ENCODE data around the gene SEMA7A.
"Not testable (repeated sequence)": the region's sequence is repeated elsewhere in the genome, so short reads cannot be mapped to it uniquely, and the experiment has no call there.

SEMA7A gene, protein sequence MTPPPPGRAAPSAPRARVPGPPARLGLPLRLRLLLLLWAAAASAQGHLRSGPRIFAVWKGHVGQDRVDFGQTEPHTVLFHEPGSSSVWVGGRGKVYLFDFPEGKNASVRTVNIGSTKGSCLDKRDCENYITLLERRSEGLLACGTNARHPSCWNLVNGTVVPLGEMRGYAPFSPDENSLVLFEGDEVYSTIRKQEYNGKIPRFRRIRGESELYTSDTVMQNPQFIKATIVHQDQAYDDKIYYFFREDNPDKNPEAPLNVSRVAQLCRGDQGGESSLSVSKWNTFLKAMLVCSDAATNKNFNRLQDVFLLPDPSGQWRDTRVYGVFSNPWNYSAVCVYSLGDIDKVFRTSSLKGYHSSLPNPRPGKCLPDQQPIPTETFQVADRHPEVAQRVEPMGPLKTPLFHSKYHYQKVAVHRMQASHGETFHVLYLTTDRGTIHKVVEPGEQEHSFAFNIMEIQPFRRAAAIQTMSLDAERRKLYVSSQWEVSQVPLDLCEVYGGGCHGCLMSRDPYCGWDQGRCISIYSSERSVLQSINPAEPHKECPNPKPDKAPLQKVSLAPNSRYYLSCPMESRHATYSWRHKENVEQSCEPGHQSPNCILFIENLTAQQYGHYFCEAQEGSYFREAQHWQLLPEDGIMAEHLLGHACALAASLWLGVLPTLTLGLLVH

DNA sequence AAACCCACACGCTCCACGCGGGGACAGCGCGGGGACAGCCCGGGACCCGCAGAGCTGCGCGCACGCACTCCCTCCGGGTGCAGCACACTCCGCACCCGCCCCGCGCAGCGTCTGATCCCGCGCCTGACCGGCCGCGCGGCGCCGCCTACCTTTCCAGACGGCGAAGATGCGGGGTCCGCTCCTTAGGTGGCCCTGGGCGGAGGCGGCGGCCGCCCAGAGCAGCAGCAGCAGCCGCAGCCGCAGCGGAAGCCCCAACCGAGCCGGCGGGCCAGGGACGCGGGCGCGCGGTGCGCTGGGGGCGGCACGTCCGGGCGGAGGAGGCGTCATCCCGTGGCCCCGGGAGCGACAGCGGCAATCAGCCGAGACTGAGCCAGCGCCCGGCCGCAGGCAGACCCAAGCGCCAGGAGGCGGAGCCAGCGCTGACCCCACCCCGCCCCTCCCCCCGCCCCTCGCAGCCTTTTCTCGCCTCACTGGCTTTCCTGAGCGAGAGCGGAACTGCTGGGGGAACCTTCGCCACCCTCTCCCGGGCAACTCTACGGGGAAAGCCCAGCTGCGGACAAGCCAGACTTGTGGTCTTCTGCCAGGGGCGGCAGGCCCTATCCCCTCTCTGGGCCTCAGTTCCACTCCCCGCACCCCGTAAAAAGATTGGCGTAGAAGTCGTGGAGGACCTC, at the start of gene SEMA7A:
Gene SEMA7A, minus strand, starts transcription at position 367 of the 671 bp plus-strand sequence. Its CDS starts 40 bp downstream, at position 327.
- peak; percentile 49 for DNase-seq

DNA sequence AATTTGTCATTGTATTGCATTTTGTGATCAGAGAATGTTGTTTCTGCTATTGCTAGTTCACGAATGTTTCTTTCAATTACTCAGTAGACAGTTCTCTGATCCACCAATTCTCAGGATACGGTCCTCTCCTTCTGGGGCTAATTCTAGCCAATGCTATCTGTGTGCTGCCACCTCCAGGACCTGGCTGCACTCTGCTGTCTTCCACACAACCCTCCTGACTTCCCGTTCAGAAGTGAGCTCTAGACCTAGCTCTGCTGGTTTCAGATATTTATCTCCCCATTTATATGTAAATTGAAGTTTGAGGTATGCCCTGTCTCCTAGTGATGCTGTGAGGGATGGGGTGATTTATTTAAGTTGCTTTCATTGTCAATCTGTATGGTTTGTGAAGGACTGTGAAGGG, 48.9 kb upstream of the SEMA7A start:
- no peak for DNase-seq

DNA sequence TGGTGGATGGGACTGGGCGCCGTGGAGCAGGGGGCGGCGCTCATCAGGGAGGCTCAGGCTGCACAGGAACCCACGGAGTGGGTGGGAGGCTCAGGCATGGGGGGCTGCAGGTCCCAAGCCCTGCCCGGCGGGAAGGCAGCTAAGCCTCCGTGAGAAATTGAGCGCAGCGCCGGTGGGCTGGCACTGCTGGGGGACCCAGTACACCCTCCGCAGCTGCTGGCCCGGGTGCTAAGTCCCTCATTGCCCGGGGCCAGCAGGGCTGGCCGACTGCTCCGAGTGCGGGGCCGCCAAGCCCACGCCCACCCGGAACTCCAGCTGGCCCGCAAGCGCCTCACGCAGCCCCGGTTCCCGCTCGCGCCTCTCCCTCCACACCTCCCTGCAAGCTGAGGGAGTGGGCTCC, 46.6 kb upstream of the SEMA7A start:
- DNase-seq, result not testable (repeated sequence)

DNA sequence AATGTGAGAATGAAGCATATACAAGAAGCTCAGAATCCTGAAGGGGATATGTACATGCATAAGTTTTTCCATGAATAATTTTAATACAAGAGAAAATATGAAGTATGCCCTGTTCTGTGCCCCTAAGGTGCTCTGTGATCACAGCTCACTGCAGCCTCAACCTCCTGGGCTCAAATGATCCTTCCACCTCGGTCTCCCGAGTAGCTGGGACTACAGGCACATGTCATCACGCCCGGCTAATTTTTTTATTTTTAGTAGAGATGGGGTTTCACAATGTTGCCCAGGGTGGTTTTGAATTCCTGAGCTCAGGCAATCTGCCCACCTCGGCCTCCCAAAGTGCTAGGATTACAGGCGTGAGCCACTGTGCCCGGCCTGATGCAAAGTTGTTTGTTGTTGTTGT, 37.9 kb upstream of the SEMA7A start:
- not testable (repeated sequence) for DNase-seq

DNA sequence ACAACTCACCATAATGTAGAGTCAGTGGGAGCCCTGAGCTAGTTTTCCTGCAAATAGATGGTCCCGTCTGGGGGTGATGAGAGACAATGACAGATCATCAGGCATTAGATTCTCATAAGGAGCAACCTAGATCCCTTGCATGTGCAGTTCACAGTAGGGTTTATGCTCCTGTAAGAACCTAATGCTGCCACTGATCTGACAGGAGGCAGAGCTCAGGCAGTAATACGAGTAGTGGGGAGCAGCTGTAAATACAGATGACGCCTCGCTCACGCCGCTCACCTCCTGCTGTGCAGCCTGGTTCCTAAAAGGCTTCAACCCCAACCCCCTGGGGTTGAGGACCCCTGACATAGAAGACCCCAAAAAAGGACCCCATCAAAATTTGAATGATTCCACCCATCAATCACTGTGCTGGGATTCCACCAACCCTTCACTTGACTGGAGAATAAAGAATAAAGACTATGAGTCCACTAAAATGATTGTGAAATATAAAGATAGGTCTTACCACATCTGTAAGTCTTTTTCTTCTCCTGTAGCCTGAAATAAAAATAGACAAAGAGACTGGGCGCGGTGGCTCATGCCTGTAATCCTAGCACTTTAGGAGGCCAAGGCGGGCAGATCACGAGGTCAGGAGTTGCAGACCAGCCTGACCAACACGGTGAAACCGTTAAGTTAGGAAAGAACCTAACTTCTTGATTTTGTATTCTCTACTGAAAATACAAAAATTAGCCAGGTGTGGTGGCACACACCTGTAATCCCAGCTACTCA, 37.1 kb upstream of the SEMA7A start:
- no peak for DNase-seq

DNA sequence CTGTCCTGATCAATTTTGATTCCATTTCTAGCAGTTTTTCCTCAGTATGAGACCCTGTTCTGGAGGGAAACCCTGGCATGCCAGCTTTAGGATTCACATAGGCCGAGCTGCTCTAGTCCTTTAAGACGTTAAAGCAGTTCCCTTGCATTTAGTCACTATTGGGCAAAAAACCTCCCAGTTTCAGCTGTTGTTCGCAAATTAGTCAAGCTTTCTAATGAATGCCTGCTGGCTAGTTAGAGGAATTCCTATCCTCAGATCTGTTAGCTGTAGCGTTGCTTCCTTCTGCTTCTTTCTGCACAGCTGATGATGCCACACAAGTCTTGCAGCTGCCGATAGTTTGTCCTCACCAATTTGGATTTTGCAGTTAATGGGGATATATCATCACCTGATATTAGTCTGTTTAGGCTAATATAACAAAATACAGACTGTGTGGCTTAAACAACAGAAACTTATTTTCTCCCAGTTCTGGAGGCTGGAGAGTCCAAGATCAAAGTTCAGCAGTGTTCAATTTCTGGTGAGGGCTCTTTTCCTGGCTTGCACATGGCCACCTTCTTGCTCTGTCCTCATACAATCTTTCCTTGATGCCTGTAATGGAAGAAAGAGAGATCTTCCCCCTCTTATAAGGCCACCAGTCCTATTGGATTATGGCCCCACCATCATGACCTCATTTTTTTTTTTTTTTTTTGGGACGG, 34.7 kb upstream of the SEMA7A start:
- DNase-seq, result no peak

DNA sequence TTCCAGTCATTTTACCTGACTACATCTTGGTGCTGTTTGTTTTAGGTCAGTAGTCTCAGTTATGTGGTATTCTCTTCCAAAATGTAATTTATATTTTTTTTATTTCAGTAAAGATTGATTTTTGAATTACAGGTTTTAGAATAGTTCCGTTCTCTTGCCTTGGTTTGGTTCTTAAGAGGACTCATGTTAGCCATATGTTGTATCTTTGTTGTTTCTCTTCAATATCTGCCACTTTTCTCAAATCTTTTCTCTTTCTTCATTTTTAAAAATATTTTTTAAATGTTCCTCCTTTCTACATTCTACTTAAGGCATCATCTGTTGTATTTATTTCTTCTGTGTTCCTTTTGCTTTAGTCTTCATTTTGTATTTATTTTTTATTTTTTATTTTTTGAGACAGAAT, 32.8 kb upstream of the SEMA7A start:
- DNase-seq, result no peak

DNA sequence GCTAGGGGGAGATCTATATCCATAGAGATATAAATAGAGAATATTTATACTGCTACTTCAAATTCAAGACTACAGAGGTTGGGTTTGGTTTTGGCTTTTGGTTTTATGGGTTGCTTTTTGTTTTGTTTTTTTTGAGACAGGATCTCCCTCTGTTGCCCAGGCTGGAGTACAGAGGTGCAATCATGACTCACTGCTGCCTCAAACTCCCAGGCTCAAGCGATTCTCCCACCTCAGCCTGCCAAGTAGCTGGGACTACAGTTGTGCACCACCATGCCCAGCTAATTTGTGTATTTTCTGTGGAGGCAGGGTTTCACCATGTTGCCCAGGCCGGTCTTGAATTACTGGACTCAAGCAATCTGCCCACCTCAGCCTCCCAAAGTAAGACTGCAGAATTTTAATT, 31.1 kb upstream of the SEMA7A start:
- DNase-seq, result no peak

DNA sequence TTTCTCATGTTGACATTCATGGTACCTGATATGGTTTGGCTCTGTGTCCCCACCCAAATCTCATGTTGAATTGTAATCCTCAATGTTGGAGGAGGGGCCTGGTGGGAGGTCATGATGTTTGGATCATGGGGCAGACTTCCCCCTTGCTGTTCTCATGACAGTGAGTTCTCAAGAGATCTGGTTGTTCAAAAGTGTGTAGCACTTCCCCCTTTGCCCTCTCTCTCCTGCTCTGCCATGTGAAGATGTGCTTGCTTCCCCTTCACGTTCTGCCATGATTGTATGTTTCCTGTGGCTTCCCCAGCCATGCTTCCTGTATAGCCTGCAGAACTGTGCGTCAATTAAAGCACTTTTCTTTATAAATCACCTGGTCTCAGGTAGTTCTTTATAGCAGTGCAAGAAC, 30.5 kb upstream of the SEMA7A start:
- DNase-seq, result no peak

DNA sequence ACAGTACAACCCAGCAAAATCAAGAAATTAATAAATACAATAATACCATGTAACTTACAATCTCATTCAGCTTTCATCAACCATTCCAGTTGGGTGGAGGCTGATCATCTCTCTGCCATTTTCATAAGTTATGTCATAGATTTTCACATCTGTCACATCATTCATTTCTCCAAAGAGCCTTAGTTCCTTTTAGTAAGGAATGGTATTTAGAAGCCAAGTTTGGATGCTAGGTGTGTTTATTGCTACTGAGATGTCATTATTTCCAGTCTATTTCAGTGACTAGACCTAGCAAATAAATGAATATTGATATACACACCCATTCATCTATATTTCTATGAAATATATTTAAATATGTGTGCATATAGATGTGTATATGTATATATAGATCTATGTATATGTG, 29.9 kb upstream of the SEMA7A start:
- no peak for DNase-seq

DNA sequence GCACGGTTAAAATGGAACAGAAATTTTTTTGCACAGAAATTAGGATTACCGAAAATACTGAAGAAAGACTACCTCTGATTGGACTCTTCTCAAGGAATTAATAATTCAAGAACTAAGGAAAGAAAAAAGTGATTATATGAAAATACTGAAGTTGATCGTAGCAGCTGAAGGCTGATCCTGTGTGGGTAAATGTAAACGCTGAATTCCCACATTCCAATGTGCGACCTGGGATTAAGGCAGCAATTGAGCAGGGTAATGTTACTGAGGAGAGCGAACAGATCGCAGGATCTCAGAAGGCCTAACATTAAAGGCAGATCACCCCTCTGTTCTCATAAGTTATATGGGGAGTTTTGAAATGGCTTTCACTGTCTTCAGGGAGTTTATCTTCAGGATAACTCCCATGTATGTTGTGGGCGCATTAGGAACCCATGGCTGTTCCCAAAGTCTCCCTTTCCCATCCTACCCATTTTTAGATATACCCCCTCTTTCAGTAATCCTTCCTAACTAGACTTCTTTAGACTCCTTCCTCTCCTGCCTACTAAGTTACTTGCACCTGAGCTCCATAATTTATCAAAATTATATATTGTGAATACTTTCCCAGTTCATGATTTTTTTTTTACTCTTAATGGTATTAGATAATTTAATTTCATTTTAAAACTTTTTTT, 28.2 kb upstream of the SEMA7A start:
- no peak for DNase-seq

DNA sequence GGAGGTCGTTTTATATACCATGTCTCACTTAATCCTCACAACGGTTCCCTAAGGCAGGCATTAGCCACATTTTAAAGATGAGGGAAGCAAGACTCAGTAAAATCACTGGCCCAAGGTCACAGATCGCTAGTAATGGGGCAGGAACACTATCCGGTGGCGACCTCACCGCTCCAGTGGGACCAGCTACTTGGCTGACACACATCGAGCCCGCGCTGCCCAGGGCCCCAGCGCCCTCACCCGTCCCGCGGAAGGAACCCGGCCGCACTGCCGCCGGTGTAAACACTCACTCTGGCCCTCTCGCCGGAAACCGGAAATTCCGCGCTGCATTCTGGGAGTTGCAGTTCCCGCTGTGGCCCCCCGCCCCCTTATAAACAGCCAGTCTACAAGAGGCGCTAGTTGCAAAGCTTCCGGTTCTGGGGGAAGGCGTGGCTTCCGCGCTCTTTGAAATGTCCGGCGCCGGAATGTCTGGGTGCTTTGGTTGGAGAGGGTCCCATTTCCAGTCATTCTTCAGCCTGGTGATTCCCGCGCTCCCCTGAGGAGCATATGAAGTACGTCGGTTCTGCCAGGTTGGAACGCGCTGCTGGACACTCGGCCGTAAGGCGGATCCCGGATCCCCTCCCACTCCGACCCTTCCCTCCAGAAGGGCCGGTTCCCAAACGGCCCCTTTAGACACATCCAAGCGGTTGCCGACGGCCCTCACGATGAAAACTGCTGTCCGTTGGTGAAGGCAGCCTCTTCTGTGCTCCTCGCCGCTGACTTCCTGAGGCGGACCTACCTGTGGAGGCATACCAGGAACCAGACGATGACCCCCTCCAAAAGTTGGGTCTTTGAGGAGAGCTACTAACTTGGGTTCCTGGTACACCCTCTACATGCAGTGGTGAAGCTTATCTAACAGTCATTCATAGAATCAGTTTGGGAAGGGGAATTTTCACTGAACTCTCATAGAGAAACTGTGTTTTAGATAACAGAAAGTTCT, 27.4 kb upstream of the SEMA7A start, which contains the start of gene UBL7:
Gene UBL7, minus strand, starts transcription at position 290 of the 976 bp plus-strand sequence. CDS start 2,293 bp downstream, outside the sequence.
- DNase-seq, result peak; percentile 72

DNA sequence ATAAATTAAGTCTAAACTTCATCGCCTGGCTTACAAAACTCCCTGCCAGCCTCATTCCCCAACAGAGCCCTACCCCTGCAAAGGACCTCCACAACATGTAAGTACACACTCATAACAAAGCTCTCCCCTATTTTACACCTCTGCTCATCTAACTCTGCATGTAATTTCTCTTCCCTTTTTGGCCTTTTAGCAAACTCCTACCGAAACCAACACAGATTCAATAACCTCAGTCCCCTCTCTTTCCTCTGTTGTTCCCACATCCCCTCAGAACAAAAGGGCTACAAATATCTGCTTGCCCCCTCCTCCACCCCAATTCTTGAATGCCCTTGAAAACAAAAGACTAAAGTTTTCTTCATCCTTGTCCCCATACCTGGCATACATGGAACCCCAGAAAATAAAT, 26.5 kb upstream of the SEMA7A start:
- no peak for DNase-seq

DNA sequence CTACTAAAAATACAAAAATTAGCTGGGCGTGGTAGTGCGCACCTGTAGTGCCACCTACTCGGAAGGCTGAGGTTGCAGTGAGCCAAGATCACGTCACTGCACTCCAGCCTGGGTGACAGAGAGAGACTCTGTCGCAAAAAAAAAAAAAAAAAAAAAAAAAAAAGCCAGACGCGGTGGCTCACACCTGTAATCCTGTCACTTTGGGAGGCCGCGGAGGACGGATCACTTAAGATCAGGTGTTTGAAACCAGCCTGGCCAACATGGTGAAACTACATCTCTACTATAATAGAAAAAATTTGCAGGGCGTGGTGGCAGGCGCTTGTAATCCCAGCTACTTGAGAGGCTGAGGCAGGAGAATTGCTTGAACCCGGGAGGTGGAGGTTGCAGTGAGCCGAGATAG, 26.0 kb upstream of the SEMA7A start:
- DNase-seq, result not testable (repeated sequence)

DNA sequence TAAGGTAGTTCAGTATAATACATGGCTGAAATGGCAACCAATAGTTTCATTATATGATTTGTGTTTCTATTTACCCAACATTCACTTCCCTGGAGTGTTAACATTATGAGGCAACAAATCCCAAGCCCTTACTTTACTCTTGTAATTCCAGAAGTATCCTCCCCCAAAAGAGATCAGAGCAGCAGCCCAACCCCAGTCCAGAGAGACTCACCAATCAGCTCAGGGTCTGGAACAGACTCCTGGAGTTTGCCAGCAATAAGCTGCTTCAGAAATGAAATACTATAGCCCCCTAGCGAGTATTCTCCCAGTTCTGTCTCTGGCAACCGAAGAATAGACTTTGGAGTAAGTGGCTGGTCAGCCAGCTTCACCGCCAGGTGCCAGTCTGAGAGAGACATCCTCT, 24.7 kb upstream of the SEMA7A start:
- no peak for DNase-seq

DNA sequence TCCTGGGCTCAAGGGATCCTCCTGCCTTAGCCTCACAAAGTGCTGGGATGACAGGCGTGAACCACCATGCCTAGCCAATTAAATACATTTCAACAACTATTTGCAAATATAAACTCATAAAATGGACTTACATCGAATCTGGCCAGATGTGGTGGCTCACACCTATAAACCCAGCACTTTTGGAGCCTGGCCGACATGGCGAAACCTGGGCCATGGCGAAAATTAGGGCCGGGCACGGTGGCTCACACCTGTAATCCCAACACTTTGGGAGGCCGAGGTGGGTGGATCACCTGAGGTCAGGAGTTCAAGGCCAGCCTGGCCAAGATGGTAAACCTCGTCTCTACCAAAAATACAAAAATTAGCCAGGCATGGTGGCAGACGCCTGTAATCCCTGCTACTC, 23.3 kb upstream of the SEMA7A start:
- DNase-seq, result not testable (repeated sequence)

DNA sequence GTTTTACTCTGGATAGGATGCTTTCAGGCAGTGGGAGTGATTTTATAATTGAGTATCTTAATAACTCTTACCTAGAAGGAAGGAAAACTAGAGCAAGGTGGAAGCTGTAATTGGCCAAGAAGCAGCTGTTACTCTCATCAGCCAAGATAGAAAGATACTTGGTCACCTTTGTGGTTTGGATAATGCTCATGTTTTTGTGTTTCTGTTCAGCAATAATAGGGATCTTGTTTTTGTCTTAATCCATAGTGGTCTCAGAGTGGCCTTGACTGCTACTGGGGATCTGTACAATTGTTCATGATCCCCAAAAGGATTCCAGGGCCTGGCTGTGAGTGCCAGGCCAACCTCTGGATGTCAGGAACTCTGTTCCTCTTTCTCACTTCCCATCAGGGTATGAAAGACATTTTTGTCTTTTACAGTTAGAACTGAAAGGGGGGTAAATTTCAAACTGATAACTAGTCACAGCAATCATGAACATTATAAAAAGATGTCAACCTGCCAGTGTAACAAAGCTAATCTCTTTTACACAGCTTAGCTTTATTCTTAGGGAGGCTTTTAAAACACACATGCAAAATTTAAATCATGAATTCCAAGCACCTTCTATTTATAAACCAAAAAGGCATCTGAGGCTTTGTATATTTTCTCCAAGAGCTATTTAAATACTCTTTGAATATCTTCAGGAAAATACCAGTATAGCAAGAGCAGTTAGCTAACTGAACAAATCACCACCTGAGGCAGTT, 21.2 kb upstream of the SEMA7A start:
- DNase-seq, result no peak

DNA sequence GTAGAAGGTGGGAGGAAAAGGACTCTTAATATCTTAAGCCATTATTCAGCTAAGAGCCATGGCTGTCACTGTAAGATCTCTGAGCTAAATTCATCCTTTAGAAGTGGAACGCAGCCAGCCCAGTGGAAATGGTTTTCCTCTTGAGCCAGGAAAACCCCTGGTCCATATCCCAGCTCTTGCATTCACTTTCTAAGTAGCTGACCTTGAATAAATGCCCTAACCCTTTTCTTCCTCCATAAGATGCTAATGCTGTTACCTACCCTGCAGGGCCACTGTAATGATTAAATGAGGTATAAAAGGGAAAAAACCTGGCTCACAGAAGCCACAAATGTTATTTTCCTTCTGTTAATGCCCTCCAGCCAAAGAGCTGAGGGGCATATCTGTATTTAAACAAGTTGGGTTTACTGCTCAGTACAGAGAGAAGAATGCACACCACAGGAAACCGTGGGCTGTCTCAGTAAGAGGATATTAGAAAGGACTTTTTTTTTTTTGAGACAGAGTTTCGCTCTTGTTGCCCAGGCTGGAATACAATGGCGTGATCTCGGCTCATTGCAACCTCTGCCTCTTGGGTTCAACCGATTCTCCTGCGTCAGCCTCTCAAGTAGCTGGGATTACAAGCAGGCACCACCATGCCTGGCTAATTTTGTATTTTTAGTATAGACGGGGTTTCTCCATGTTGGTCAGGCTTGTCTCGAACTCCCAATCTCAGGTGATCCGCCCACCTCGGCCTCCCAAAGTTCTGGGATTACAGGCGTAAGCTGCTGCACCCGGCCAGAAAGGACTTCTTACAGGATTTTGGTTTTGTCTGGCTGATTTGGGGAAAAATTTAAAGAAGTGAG, 20.4 kb upstream of the SEMA7A start:
- DNase-seq, result no peak

Data from NCI-H1417 treated with DMSO at 0.1 percent for 48 hours (cell line).